ENCODE measurements around the gene C1QTNF12. TPM values are rescaled to one million over a fixed set of nuclear protein-coding genes. Genes with fewer than 3 reads are reported as not detected.
A peak's percentile ranks its signal among the peaks of the same experiment; 100 is the strongest.

C1QTNF12 gene
- polyA plus RNA-seq, 1 of the 3 experiments (the other 2 are of a cell fraction): 0.59 TPM

- Histone ChIP-seq H3K27ac (ENCODE audit: low read depth in 2 of 2, low read length in 1 of 2) (peak within 1 kb of the TSS; percentile 68 to 83; a peak in 3 of 4 replicates), H3K9me2 (no peaks in the 10 kb centered on the region), H3K27me3 (ENCODE audit: insufficient read depth) (no peaks in the 10 kb centered on the region), H3F3A (replicated peaks; ENCODE audit: insufficient read depth) (peaks cover 7% of the 10 kb centered on the region), H4K20me1 (ENCODE audit: insufficient read depth) (peaks cover 13% of the 10 kb centered on the region; the same call in 1 of the 2 replicates), H3K9ac (peak within 1 kb of the TSS; percentile 87), H3K4me1 (ENCODE audit: control insufficient read depth in 1 of 2, insufficient read depth in 2 of 2, low read depth in 1 of 2, low read length in 1 of 2) (peaks cover 0 to 16% of the 10 kb centered on the region in 2 experiments; a peak in 1 of 4 replicates), H3K4me2 (peak within 1 kb of the TSS; percentile 95), H3K79me2 (ENCODE audit: insufficient read depth) (peaks cover 61% of the 10 kb centered on the region), H3K9me3 (no peaks in the 10 kb centered on the region), H2AFZ (ENCODE audit: low read depth) (peak within 1 kb of the TSS; percentile 42; the same call in 1 of the 2 replicates), H3K4me3 (ENCODE audit: low read depth in 2 of 2, low read length in 1 of 2) (peak within 1 kb of the TSS; percentile 77 to 96), H3K36me3 (replicated peaks in 1 of 2; ENCODE audit: control insufficient read depth in 1 of 2, insufficient read depth in 2 of 2, low read length in 1 of 2) (peaks cover 0 to 32% of the 10 kb centered on the region in 2 experiments)
- CTCF ChIA-PET: interaction anchor here (0.7 to 2.5 kb wide), 7 partner anchors 17 to 247 kb away, joined by 3 to 27 read pairs (median 3); partner anchors contain the start of gene C1orf159
- POLR2A ChIA-PET: interaction anchor here (0.8 to 1.0 kb wide), 3 partner anchors 42 to 109 kb away, joined by 3 read pairs; partner anchors contain the start of gene UBE2J2
- peak; percentile 100 for DNase-seq
- 0% methylated on average over 13 of the region's 99 CpGs for WGBS (ENCODE audit: low lambda C conversion rate)
- TF ChIP-seq MXI1 (IDR thresholded peaks at IDR 0.05; ENCODE audit: low read depth, low read length) (peak; percentile 24; the same call in 1 of the 2 replicates), MAX (IDR thresholded peaks at IDR 0.05; ENCODE audit: low read depth) (0 out of 2 replicates have a peak, but pooled peaks have one; percentile 11), SMC3 (IDR thresholded peaks at IDR 0.05; ENCODE audit: low read depth, low read length) (no peak), SIN3A (IDR thresholded peaks at IDR 0.05; ENCODE audit: borderline replicate concordance, low read depth, low read length) (no peak; the same call in 1 of the 2 replicates), NRF1 (IDR thresholded peaks at IDR 0.05; ENCODE audit: low read depth, low read length) (peak; percentile 96), RCOR1 (IDR thresholded peaks at IDR 0.05; ENCODE audit: low read length) (0 out of 2 replicates have a peak, but pooled peaks have one; percentile 17), TEAD4 (IDR thresholded peaks at IDR 0.05; ENCODE audit: borderline replicate concordance, insufficient read depth) (no peak), CTCF (IDR thresholded peaks at IDR 0.05) (no peak), ELF1 (IDR thresholded peaks at IDR 0.05) (peak; percentile 98), MEF2A (IDR thresholded peaks at IDR 0.05; ENCODE audit: borderline replicate concordance, low read depth) (no peak), USF2 (IDR thresholded peaks at IDR 0.05; ENCODE audit: borderline replicate concordance, low read depth, low read length) (peak; percentile 90), IRF3 (IDR thresholded peaks at IDR 0.05; ENCODE audit: low read depth, low read length) (peak; percentile 40; the same call in 1 of the 2 replicates), FOXJ3 (CRISPR knock-in tag; IDR thresholded peaks at IDR 0.05) (no peak), RXRA (IDR thresholded peaks at IDR 0.05; ENCODE audit: borderline replicate concordance, low read depth) (no peak), RAD21 (IDR thresholded peaks at IDR 0.05; ENCODE audit: low read length) (no peak), YY1 (IDR thresholded peaks at IDR 0.05; ENCODE audit: low read depth) (peak; percentile 99), USF1 (IDR thresholded peaks at IDR 0.05; ENCODE audit: borderline replicate concordance, low read depth) (peak; percentile 96), REST (IDR thresholded peaks at IDR 0.05; ENCODE audit: low read depth, low read length) (no peak), RFX5 (IDR thresholded peaks at IDR 0.05; ENCODE audit: low read length) (peak; percentile 25; the same call in 1 of the 2 replicates), CHD2 (IDR thresholded peaks at IDR 0.05; ENCODE audit: low read length, partially characterized antibody) (peak; percentile 58), JUND (IDR thresholded peaks at IDR 0.05) (no peak)
These were observed 14.9 kb downstream of the C1QTNF12 start, which contains the start of gene SDF4 for GRCh38 chr1:1231400-1232207. Gene SDF4 (minus strand): TSS chr1:1232001. CDS start chr1:1228772, 3,229 bp downstream.

Measured in SK-N-SH (cell line).